Neural cell (in vitro differentiated cells): ENCODE results near the gene BATF3. TPM values are rescaled to one million over a fixed set of nuclear protein-coding genes. Genes with fewer than 3 reads are reported as not detected.

ENCODE experiments used
- H2AFZ ChIP-seq: fragments of 200-600, 300-800 bp; sonication (generic), shearing (Covaris generic); 2 replicates; pipeline ENCODE4 v1.6.0; 2014; ENCODE audit warnings: low read depth, mild to moderate bottlenecking, antibody characterized with exemption, low read length, moderate library complexity
- H3F3A ChIP-seq: fragments of 200-600 bp; shearing (Covaris generic); 2 replicates; pipeline ENCODE4 v1.6.1; 2016; ENCODE audit warnings: mild to moderate bottlenecking, moderate library complexity, mixed read lengths, antibody characterized with exemption, low read length; ENCODE audit not compliant: insufficient read depth, poor library complexity, severe bottlenecking
- H3K27ac ChIP-seq: fragments of 200-600, 300-800 bp; sonication (generic), shearing (Covaris generic); 2 replicates; pipeline ENCODE4 v1.5.1; 2014; ENCODE audit warnings: mild to moderate bottlenecking, low read length, moderate library complexity
- H3K27me3 ChIP-seq: fragments of 300-800, 200-600 bp; sonication (generic), shearing (Covaris generic); 2 replicates; pipeline ENCODE4 v1.6.0; 2014; ENCODE audit warnings: mild to moderate bottlenecking, low read depth, low read length, moderate library complexity; ENCODE audit not compliant: insufficient read depth
- H3K36me3 ChIP-seq: fragments of 300-800, 200-600 bp; sonication (generic), shearing (Covaris generic); 2 replicates; pipeline ENCODE4 v1.5.1; 2014; ENCODE audit warnings: mild to moderate bottlenecking, antibody characterized with exemption, low read length, moderate library complexity; ENCODE audit not compliant: insufficient read depth
- H3K4me2 ChIP-seq: fragments of 300-800, 200-600 bp; sonication (generic), shearing (Covaris generic); 2 replicates; pipeline ENCODE4 v1.6.0; 2014; ENCODE audit warnings: mild to moderate bottlenecking, low read length
- H3K4me3 ChIP-seq: fragments of 300-800, 200-600 bp; sonication (generic), shearing (Covaris generic); 2 replicates; pipeline ENCODE4 v1.5.1; 2014; ENCODE audit warnings: mild to moderate bottlenecking, low read length, moderate library complexity
- H3K79me2 ChIP-seq: fragments of 200-600 bp; shearing (Covaris generic); replicated peaks from 2 replicates; pipeline ENCODE4 v1.6.0; 2014; ENCODE audit warnings: mild to moderate bottlenecking, low read length, moderate library complexity; ENCODE audit not compliant: insufficient read depth
- H3K9ac ChIP-seq: fragments of 300-800, 200-600 bp; sonication (generic), shearing (Covaris generic); 2 replicates; pipeline ENCODE4 v1.6.1; 2016; ENCODE audit warnings: mild to moderate bottlenecking, low read length, mixed read lengths
- H3K9me2 ChIP-seq: fragments of 200-600 bp; shearing (Covaris generic); 2 replicates; pipeline ENCODE4 v1.6.1; 2016; ENCODE audit warnings: mild to moderate bottlenecking, low read length, mixed read lengths; ENCODE audit not compliant: insufficient read depth
- H3K9me3 ChIP-seq: fragments of 200-600, 300-800 bp; sonication (generic), shearing (Covaris generic); 2 replicates; pipeline ENCODE4 v1.6.1; 2016; ENCODE audit warnings: mild to moderate bottlenecking, mixed run types, low read length, moderate library complexity, mixed read lengths
- H4K20me1 ChIP-seq: fragments of 200-600 bp; shearing (Covaris generic); 2 replicates; pipeline ENCODE4 v1.6.1; 2016; ENCODE audit warnings: mild to moderate bottlenecking, mixed run types; ENCODE audit not compliant: insufficient read depth
- CTCF ChIP-seq: fragments of 450-650 bp; IDR thresholded peaks from 2 replicates; pipeline ENCODE4 v1.5.1; 2014; ENCODE audit warnings: antibody characterized with exemption, mild to moderate bottlenecking, moderate library complexity; ENCODE audit not compliant: poor library complexity, severe bottlenecking
- EP300 ChIP-seq: fragments of 450-650 bp; conservative IDR thresholded peaks from 2 replicates; pipeline ENCODE4 v1.6.1; 2014; ENCODE audit warnings: antibody characterized with exemption, mild to moderate bottlenecking, moderate library complexity; ENCODE audit not compliant: poor library complexity, severe bottlenecking
- EZH2 ChIP-seq: fragments of 200-600, 300-800 bp; shearing (Covaris generic), sonication (generic); IDR thresholded peaks from 2 replicates; pipeline ENCODE4 v1.6.1; 2014; ENCODE audit warnings: antibody characterized with exemption, low read length, borderline replicate concordance, mild to moderate bottlenecking; ENCODE audit not compliant: insufficient read depth, poor library complexity, severe bottlenecking
- MXI1 ChIP-seq: fragments of 450-650 bp; conservative IDR thresholded peaks from 2 replicates; pipeline ENCODE4 v1.6.1; 2014; ENCODE audit warnings: antibody characterized with exemption, mild to moderate bottlenecking; ENCODE audit not compliant: poor library complexity, severe bottlenecking
- POLR2AphosphoS5 ChIP-seq: IDR thresholded peaks from 2 replicates; pipeline ENCODE4 v1.6.1; 2012
- RAD21 ChIP-seq: fragments of 450-650 bp; conservative IDR thresholded peaks from 2 replicates; pipeline ENCODE4 v1.6.1; 2014; ENCODE audit warnings: antibody characterized with exemption, mild to moderate bottlenecking, moderate library complexity
- REST ChIP-seq: IDR thresholded peaks from 2 replicates; pipeline ENCODE4 v1.6.1; 2012; ENCODE audit warnings: borderline replicate concordance
- SMC3 ChIP-seq: fragments of 450-650 bp; conservative IDR thresholded peaks from 2 replicates; pipeline ENCODE4 v1.6.1; 2014; ENCODE audit warnings: antibody characterized with exemption, mild to moderate bottlenecking, moderate library complexity; ENCODE audit not compliant: poor library complexity
- TAF1 ChIP-seq: IDR thresholded peaks from 2 replicates; pipeline ENCODE4 v1.6.1; 2012; ENCODE audit warnings: low read depth
- polyA plus RNA-seq: library from polyadenylated mRNA; depleted of rRNA; stranded (reverse); fragments of >200 nt; gene quantifications from 2 replicates; pipeline ENCODE4 v1.2.3, GENCODE V29; 2014

Gene BATF3
- polyA plus RNA-seq, 1 donor from 2014 or later, result 0.82 TPM

GRCh38 chr1:212671342-212672031 lies 28.2 kb downstream of the BATF3 start:
- no peaks in the 10 kb centered on the region for H4K20me1 ChIP-seq
- H3K79me2 ChIP-seq, result no peaks in the 10 kb centered on the region
- H3K9me3 ChIP-seq, result no peaks in the 10 kb centered on the region
- H3K4me2 ChIP-seq, result no peak overlapping the region
- H3K9me2 ChIP-seq, result no peaks in the 10 kb centered on the region
- H3F3A ChIP-seq, result no peaks in the 10 kb centered on the region
- H3K27me3 ChIP-seq, result no peaks in the 10 kb centered on the region
- H3K27ac ChIP-seq, result no peak overlapping the region
- H3K4me3 ChIP-seq, result no peak overlapping the region
- TF ChIP-seq EP300 (no peak), TAF1 (no peak), CTCF (no peak), SMC3 (no peak), RAD21 (no peak), EZH2 (no peak), REST (no peak), POLR2AphosphoS5 (no peak), MXI1 (no peak)
- no peaks in the 10 kb centered on the region for H3K36me3 ChIP-seq
- H3K9ac ChIP-seq, result no peak overlapping the region
- no peak overlapping the region for H2AFZ ChIP-seq

- Histone ChIP-seq H3K9me2 (no peaks in the 10 kb centered on the region), H3K4me3 (no peak overlapping the region), H3K4me2 (no peak overlapping the region), H3K36me3 (no peaks in the 10 kb centered on the region), H3K9ac (no peak overlapping the region), H3K27me3 (no peaks in the 10 kb centered on the region), H3K27ac (no peak overlapping the region), H4K20me1 (no peaks in the 10 kb centered on the region), H2AFZ (no peak overlapping the region), H3F3A (no peaks in the 10 kb centered on the region), H3K9me3 (no peaks in the 10 kb centered on the region), H3K79me2 (no peaks in the 10 kb centered on the region)
- TF ChIP-seq POLR2AphosphoS5 (peak; percentile 80), TAF1 (no peak), MXI1 (no peak), EP300 (peak; percentile 60), REST (no peak)
Measured at GRCh38 chr1:212670882-212671281, 28.8 kb downstream of the BATF3 start.
